IPS-18c (cell line): ENCODE data around the gene BRI3BP.
"Not testable (repeated sequence)": the region's sequence is repeated elsewhere in the genome, so short reads cannot be mapped to it uniquely, and the experiment has no call there.

Experiments used
- H3K4me3 ChIP-seq: 2 replicates; pipeline ENCODE4 v1.7.0; 2013; ENCODE audit warnings: low read depth, mild to moderate bottlenecking, low read length, moderate library complexity; ENCODE audit not compliant: insufficient read depth
- H3K9me3 ChIP-seq: one replicate; pipeline ENCODE4 v1.6.1; 2013; ENCODE audit warnings: mild to moderate bottlenecking, low read length, moderate library complexity; ENCODE audit not compliant: control insufficient read depth, insufficient read depth

The BRI3BP gene

GRCh38 chr12:125033288-125033687 lies 39.8 kb downstream of the BRI3BP start:
- no peak overlapping the region for H3K4me3 ChIP-seq
- H3K9me3 ChIP-seq, result no peaks in the 10 kb centered on the region

GRCh38 chr12:125038976-125039625 lies 45.7 kb downstream of the BRI3BP start:
- Histone ChIP-seq H3K9me3 (no peaks in the 10 kb centered on the region), H3K4me3 (no peak overlapping the region)

- peaks cover 2% of the 10 kb centered on the region for H3K9me3 ChIP-seq
- H3K4me3 ChIP-seq, result peak overlapping the region; percentile 50; the same call in 1 of the 2 replicates
Observed at GRCh38 chr12:125049093-125049458, 55.6 kb downstream of the BRI3BP start.

GRCh38 chr12:125050446-125050845 lies 57.0 kb downstream of the BRI3BP start:
- peaks cover 2% of the 10 kb centered on the region for H3K9me3 ChIP-seq
- H3K4me3 ChIP-seq, result no peak overlapping the region

- H3K9me3 ChIP-seq, result peaks cover 2% of the 10 kb centered on the region
Observed at GRCh38 chr12:125050868-125051267, 57.4 kb downstream of the BRI3BP start.

GRCh38 chr12:125053821-125054220 lies 60.4 kb downstream of the BRI3BP start:
- H3K4me3 ChIP-seq, result no peak overlapping the region
- H3K9me3 ChIP-seq, result peaks cover 2% of the 10 kb centered on the region

More at GRCh38 chr12:125050868-125051267, 57.4 kb downstream of the BRI3BP start:
- no peak overlapping the region for H3K4me3 ChIP-seq

- Histone ChIP-seq H3K9me3 (peaks cover 2% of the 10 kb centered on the region), H3K4me3 (no peak overlapping the region)
Observed at GRCh38 chr12:125055591-125055990, 62.1 kb downstream of the BRI3BP start.

GRCh38 chr12:125056306-125056705 lies 62.9 kb downstream of the BRI3BP start:
- no peak overlapping the region for H3K4me3 ChIP-seq
- no peaks in the 10 kb centered on the region for H3K9me3 ChIP-seq

GRCh38 chr12:125057708-125058107 lies 64.3 kb downstream of the BRI3BP start:
- H3K4me3 ChIP-seq, result no peak overlapping the region
- no peaks in the 10 kb centered on the region for H3K9me3 ChIP-seq

- no peak overlapping the region for H3K4me3 ChIP-seq
- H3K9me3 ChIP-seq, result no peaks in the 10 kb centered on the region
Observed at GRCh38 chr12:125061229-125061628, 67.8 kb downstream of the BRI3BP start.

- H3K9me3 ChIP-seq, H3K4me3 ChIP-seq: not testable (repeated sequence)
Observed at GRCh38 chr12:125063522-125063921, 70.1 kb downstream of the BRI3BP start.

- Histone ChIP-seq H3K4me3 (peak overlapping the region; percentile 84; the same call in 1 of the 2 replicates), H3K9me3 (no peaks in the 10 kb centered on the region)
Observed at GRCh38 chr12:125064492-125064891, 71.0 kb downstream of the BRI3BP start.

GRCh38 chr12:125065021-125065918 lies 71.8 kb downstream of the BRI3BP start, which contains the start of gene AACS:
Gene AACS (plus strand): TSS chr12:125065435. CDS start chr12:125065585, 150 bp downstream.
- Histone ChIP-seq H3K9me3 (no peaks in the 10 kb centered on the region), H3K4me3 (peak within 1 kb of the TSS; percentile 84)

- Histone ChIP-seq H3K9me3 (no peaks in the 10 kb centered on the region), H3K4me3 (peak overlapping the region; percentile 84)
Observed at GRCh38 chr12:125065919-125066570, 72.6 kb downstream of the BRI3BP start.

GRCh38 chr12:125068391-125068790 lies 74.9 kb downstream of the BRI3BP start:
- Histone ChIP-seq H3K9me3 (no peaks in the 10 kb centered on the region), H3K4me3 (no peak overlapping the region)

- Histone ChIP-seq H3K9me3 (no peaks in the 10 kb centered on the region), H3K4me3 (no peak overlapping the region)
Observed at GRCh38 chr12:125069616-125070015, 76.2 kb downstream of the BRI3BP start.

GRCh38 chr12:125070112-125070511 lies 76.7 kb downstream of the BRI3BP start:
- H3K9me3 ChIP-seq, result no peaks in the 10 kb centered on the region
- no peak overlapping the region for H3K4me3 ChIP-seq
